ENCODE data around the gene KIAA0232. TPM values are rescaled to one million over a fixed set of nuclear protein-coding genes. Genes with fewer than 3 reads are reported as not detected.
"Not testable (repeated sequence)": the region's sequence is repeated elsewhere in the genome, so short reads cannot be mapped to it uniquely, and the experiment has no call there.

KIAA0232 gene
- total RNA-seq, 1 experiment from 2014 or later, result 8.5 TPM

DNA sequence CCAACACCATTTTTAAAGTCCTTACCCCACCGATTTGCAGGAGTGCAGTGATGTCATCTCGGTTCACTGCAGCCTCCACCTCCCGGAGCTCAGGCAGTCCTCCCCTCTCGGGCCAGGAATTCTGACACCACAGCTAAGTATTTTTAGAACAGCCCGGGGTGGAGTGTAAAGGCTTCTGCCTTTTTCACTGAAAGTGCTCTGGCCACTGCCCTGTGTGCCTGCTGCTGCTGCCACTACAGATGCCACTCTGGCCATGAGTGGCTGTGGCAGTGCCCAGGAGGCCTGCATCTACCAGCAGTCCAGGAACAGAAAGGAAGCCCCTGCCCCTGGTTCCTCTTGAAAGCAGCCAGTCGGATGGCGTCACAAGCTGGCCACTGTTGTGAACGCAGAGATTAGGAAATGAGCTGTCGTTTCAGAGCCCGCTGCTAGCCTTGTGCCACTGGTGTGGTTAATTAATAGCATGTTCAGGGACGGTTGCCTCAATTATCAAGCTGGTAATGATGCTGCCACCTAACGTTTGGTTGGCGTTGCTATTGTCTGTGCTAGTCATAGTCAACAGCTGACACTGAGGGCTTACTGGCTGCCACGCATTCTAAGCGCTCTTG, 103.5 kb downstream of the KIAA0232 start:
- in situ Hi-C loops (cut with HindIII; ENCODE audit: low pct_unique_long_range_greater_than_20kb, low sequenced_read_pairs), result no loop called here
- no peak for DNase-seq (ENCODE audit: low read depth, low spot score)

- in situ Hi-C loops (cut with HindIII; ENCODE audit: low pct_unique_long_range_greater_than_20kb, low sequenced_read_pairs), result no loop called here
- no peak for DNase-seq (ENCODE audit: low read depth, low spot score)
Observed at GRCh38 chr4:6886886-6887285, 104.4 kb downstream of the KIAA0232 start.

DNA sequence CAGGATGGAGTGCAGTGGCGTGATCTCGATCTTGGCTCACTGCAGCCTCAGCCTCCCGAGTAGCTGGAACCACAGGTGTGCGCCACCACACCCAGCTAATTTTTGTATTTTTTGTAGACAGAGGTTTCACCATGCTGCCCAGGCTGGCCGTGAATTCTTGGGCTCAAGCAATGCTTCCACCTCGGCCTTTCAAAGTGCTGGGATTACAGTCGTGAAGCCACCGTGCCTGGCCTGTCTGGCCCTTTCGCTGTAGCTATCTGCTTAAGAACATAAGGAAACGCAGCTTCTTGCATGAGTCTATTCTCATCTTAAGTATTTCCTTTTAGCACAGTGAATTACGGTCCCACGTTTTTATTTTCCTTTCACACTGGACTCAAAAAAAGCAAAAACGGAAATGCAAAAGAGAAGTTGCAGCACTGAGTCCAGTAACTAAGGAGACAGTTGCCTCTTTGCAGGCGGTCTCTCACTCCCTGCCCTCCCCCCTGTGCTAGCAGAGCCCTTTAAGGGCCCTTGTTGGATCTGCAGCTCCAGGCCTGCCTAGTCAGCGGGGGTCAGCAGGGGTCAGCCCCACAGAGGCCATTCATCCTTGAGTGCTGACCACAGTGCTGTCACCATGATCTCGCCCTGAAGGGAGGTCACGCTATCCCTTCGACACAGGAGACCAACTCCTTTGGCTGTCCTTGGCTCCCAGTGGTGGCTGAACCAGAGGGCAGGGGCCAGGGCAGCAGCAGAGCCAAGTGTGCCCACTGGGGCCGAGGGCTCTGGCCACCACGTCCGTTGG, 105.3 kb downstream of the KIAA0232 start:
- DNase-seq (ENCODE audit: low read depth, low spot score), result no peak
- in situ Hi-C loops (cut with HindIII; ENCODE audit: low pct_unique_long_range_greater_than_20kb, low sequenced_read_pairs), result no loop called here

DNA sequence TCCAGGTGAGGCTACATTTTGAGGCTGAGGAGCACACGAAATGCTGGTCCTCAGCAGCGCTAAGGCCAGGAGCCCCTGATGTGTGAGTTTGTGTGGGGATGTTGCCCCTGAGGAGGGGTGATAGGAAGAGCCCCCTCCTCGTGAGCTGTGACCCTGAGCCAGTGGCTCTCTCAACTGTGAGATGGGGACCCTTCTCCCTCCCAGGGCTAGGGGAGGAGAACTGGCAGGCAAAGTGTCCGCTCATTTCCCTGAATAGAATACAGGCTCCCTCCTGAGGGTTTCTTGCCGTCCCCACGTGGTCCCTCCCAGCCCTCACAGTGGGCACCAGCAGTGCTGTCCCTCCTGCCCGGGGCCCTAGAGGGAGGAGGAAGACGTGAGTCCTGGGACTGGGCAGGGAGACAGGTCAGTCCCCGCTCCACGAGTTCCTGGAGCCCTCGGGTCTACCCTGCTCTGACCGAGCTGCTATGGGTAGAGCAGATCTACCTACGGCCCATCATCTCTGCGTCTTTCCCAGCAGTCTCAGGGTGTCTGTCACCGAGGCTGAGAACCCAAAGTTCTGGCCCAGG, 106.1 kb downstream of the KIAA0232 start:
- in situ Hi-C loops (cut with HindIII; ENCODE audit: low pct_unique_long_range_greater_than_20kb, low sequenced_read_pairs), result no loop called here
- DNase-seq (ENCODE audit: low read depth, low spot score), result no peak

DNA sequence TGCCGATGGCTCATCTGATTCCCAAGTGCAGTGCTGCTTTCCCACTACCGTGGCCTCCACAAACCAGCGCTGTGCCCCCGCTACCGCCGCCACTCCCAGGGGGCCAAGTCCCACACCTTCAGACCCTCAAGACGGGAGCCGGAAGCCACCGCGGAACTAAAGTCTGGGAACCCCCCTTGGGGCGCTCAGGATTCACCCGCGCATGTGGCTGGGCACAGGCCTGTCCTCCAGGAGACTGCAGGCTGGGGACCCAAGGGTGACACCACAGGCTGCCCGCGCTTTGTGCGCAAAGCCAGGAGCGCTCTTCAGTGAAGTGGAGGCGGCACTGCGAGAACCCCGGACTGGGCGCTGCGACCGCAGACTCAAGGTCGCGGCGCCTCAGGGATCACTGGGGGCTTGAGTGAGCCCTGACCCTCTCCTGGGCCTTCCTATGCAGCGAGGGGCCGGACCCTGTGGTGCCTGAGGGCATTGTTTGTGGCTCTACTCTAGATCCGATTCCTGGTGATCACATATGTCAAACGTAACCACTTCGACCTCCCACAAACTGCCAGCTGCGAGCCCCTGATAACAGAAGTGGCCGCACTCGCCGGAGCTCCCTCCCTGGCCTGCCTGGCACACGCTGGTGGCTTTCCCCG, 106.7 kb downstream of the KIAA0232 start:
- in situ Hi-C loops (cut with HindIII; ENCODE audit: low pct_unique_long_range_greater_than_20kb, low sequenced_read_pairs), result no loop called here
- DNase-seq (ENCODE audit: low read depth, low spot score), result no peak

GRCh38 chr4:6889736-6890324, 107.3 kb downstream of the KIAA0232 start:
- in situ Hi-C loops (cut with HindIII; ENCODE audit: low pct_unique_long_range_greater_than_20kb, low sequenced_read_pairs), result no loop called here
- no peak for DNase-seq (ENCODE audit: low read depth, low spot score)

- in situ Hi-C loops (cut with HindIII; ENCODE audit: low pct_unique_long_range_greater_than_20kb, low sequenced_read_pairs), result no loop called here
Observed at GRCh38 chr4:6890358-6890757, 107.8 kb downstream of the KIAA0232 start.

DNA sequence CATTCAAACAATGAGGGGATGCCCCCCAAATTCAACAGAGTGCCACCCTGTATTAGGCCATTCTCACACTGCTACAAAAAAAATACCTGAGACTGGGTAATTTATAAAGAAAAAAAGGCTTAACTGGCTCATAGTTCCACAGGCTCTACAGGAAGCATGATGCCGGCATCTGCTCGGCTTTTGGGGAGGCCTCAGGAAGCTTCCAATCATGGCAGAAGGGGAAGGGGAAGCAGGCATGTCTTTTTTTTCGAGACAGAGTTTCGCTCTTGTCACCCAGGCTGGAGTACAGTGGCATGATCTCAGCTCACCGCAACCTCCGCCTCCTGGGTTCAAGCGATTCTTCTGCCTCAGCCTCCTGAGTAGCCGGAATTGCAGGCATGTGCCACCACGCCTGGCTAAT, 108.4 kb downstream of the KIAA0232 start:
- in situ Hi-C loops (cut with HindIII; ENCODE audit: low pct_unique_long_range_greater_than_20kb, low sequenced_read_pairs); DNase-seq (ENCODE audit: low read depth, low spot score): not testable (repeated sequence)

More at GRCh38 chr4:6890358-6890757, 107.8 kb downstream of the KIAA0232 start:
- no peak for DNase-seq (ENCODE audit: low read depth, low spot score)

DNA sequence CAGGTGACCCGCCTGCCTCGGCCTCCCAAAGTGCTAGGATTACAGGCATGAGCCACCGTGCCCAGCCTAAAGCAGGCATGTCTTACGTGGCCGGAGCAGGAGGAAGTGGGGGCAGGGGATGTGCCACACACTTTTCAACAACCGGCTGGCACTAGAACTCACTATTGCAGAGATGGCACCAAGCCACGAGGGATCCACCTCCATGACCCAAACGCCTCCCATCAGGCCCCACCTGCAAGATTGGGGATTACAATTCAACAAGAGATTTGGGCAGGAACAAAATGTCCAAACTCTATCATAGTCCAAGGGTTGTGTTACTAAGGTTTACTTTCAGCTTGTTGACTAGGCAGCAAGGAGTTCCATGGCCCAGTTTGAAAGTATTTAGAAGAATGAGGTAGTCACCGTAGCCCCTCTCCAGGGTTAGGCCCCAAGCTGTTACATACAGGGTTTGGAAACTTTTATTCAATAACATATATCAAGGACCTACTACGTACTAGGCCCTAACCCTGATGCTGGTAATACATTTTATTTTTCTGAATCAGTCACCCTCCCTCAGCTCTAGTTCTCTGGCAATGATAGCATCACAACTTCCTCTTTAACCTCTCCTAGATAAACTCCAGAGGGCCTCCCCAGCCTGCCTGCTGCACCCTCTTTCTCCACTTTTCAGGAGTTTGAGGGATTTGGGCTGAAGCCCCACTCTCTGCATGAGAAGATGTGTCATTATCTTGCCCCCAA, 109.1 kb downstream of the KIAA0232 start:
- in situ Hi-C loops (cut with HindIII; ENCODE audit: low pct_unique_long_range_greater_than_20kb, low sequenced_read_pairs), result no loop called here
- DNase-seq (ENCODE audit: low read depth, low spot score), result no peak

DNA sequence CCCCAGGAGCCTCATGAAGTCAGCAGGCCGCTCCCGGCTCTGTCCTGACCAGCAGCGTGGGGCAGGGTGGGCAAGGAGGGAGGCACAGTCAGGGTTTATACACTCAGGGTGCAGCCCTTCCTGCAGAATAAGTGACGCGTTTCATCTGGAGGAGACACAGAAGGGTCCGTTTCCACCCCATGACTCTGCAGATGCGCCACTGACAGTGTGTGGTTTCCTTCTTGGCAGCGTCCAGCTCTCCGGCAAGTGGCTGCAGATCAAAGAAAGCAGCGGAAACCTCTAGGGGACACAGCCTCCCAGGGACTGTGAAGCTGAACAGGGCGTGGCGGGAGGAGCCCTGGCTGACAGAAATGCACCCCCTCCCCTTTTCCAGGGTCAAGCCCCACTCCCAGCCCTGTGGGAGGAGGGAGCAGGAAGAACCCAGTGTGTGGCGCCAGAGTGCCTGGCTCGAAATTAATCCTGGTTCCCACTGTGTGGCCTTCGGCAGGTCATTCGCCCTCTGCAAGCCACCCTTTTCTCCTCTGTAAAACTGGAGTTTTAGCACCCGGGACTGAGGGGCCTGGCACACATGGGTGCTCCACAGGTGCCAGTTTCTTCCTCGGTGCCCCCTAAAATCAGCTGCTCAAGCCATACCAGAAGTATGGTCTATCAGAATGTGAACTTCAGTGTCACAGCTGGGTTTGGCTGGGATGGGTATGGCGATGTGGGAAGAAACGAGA, 109.8 kb downstream of the KIAA0232 start:
- in situ Hi-C loops (cut with HindIII; ENCODE audit: low pct_unique_long_range_greater_than_20kb, low sequenced_read_pairs), result no loop called here
- no peak for DNase-seq (ENCODE audit: low read depth, low spot score)

GRCh38 chr4:6892909-6893202, 110.3 kb downstream of the KIAA0232 start:
- in situ Hi-C loops (cut with HindIII; ENCODE audit: low pct_unique_long_range_greater_than_20kb, low sequenced_read_pairs), result no loop called here
- DNase-seq (ENCODE audit: low read depth, low spot score), result no peak

GRCh38 chr4:6893449-6894085, 111.0 kb downstream of the KIAA0232 start:
- in situ Hi-C loops (cut with HindIII; ENCODE audit: low pct_unique_long_range_greater_than_20kb, low sequenced_read_pairs), result no loop called here

GRCh38 chr4:6894086-6894478, 111.6 kb downstream of the KIAA0232 start:
- in situ Hi-C loops (cut with HindIII; ENCODE audit: low pct_unique_long_range_greater_than_20kb, low sequenced_read_pairs), result no loop called here
- DNase-seq (ENCODE audit: low read depth, low spot score), result no peak

More at GRCh38 chr4:6893449-6894085, 111.0 kb downstream of the KIAA0232 start:
- DNase-seq (ENCODE audit: low read depth, low spot score), result no peak

DNA sequence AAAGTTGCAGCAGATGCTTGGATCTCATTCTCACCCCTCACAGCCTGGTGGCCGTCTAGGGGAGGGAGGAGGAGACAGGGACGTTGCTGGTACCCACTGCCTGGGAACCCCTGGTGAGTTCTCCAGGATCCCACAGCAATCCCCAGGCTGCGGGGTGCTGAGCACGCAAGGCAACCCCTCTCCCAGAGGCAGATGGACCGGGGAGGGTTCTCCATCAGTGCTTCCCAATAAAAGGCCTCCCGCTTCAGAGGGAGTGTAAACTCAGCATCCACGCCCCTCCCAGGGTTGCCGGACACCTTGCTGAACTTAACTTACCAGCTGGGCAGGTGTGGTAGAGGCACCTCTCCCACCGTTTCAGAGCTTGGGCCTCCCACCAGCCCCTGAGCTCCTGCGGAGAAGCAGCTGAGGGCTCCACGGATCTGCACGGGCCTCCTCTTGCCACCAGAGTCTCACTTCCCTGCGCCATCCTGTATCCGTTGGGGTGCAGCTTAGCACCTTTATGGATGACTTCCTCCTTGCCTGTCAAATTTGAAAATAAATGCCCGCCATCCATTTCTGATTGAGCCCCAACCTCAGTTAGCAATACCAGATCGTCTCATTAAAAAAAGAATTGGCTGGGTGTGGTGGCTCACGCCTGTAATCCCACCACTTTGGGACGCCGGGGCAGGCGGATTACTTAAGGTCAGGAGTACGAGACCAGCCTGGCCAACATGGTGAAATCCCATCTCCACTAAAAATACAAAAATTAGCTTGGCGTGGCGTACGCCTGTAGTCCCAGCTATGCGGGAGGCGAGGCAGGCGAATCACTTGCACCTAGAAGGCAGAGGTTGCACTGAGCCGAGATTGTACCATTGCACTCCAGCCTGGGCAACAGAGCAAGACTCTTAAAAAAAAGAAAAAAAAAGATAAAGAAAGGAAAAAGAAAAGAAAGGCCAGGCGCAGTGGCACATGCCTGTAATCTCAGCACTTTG, 112.3 kb downstream of the KIAA0232 start:
- in situ Hi-C loops (cut with HindIII; ENCODE audit: low pct_unique_long_range_greater_than_20kb, low sequenced_read_pairs), result no loop called here

DNA sequence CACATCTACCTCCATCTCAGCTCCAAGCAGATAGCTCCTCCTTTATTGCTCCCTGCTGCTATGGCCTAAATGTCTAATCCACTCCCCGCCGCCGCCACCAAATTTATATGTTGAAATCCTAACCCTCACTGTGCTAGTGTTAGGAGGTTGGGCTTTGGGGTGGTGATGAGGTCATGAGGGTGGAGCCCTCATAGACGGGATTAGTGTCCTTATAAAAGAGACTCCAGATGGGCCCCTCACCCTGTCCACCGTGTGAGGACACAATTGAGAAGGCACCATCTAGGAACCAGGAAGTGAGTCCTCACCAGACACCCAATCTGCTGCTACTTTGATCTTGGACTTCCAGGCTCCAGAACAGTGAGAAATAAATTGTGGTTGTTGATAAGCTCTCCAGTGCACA, 113.5 kb downstream of the KIAA0232 start:
- DNase-seq (ENCODE audit: low read depth, low spot score), result no peak
- in situ Hi-C loops (cut with HindIII; ENCODE audit: low pct_unique_long_range_greater_than_20kb, low sequenced_read_pairs), result no loop called here

More for the DNA sequence above, 112.3 kb downstream of the KIAA0232 start:
- no peak for DNase-seq (ENCODE audit: low read depth, low spot score)

- no peak for DNase-seq (ENCODE audit: low read depth, low spot score)
- in situ Hi-C loops (cut with HindIII; ENCODE audit: low pct_unique_long_range_greater_than_20kb, low sequenced_read_pairs), result no loop called here
Observed at GRCh38 chr4:6898763-6899162, 116.2 kb downstream of the KIAA0232 start.
